ENCODE data around the gene WDR12.

DNA sequence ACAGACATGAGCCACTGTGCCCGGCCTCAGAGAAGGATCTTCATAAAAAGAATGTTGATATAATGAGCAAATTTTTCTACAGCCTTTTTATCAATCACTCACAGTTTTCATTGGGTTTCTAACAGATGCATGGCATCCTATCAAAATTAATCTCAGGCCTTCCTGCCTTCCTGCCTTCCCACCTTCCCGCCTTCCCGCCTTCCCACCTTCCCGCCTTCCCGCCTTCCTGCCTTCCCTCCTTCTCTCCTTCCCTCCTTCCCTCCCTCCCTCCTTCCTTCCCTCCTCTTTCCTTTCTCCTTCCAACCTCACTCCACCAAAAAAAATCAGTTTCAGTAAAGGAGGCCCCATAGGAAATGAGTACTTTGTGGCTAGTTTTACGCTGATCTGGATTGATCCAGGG is 49.1 kb upstream of the WDR12 start:
- TF ChIP-seq, protein P1, sequence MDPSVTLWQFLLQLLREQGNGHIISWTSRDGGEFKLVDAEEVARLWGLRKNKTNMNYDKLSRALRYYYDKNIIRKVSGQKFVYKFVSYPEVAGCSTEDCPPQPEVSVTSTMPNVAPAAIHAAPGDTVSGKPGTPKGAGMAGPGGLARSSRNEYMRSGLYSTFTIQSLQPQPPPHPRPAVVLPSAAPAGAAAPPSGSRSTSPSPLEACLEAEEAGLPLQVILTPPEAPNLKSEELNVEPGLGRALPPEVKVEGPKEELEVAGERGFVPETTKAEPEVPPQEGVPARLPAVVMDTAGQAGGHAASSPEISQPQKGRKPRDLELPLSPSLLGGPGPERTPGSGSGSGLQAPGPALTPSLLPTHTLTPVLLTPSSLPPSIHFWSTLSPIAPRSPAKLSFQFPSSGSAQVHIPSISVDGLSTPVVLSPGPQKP (IDR thresholded peaks at IDR 0.05; ENCODE audit: borderline replicate concordance, low read depth, low read length): no peak
- TF ChIP-seq POLR2A (IDR thresholded peaks at IDR 0.05; ENCODE audit: low read depth, low read length): no peak
- TF ChIP-seq CEBPB (IDR thresholded peaks at IDR 0.05; ENCODE audit: low read depth, low read length): no peak
- TF ChIP-seq, protein P2, sequence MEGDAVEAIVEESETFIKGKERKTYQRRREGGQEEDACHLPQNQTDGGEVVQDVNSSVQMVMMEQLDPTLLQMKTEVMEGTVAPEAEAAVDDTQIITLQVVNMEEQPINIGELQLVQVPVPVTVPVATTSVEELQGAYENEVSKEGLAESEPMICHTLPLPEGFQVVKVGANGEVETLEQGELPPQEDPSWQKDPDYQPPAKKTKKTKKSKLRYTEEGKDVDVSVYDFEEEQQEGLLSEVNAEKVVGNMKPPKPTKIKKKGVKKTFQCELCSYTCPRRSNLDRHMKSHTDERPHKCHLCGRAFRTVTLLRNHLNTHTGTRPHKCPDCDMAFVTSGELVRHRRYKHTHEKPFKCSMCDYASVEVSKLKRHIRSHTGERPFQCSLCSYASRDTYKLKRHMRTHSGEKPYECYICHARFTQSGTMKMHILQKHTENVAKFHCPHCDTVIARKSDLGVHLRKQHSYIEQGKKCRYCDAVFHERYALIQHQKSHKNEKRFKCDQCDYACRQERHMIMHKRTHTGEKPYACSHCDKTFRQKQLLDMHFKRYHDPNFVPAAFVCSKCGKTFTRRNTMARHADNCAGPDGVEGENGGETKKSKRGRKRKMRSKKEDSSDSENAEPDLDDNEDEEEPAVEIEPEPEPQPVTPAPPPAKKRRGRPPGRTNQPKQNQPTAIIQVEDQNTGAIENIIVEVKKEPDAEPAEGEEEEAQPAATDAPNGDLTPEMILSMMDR (conservative IDR thresholded peaks at IDR 0.05; ENCODE audit: low read depth, low read length): no peak
- TF ChIP-seq MAFK (IDR thresholded peaks at IDR 0.05; ENCODE audit: low read depth, low read length): no peak
- no peak for TF ChIP-seq RAD21 (IDR thresholded peaks at IDR 0.05; ENCODE audit: low read length)
